Calu3 (cell line): Measurements from ENCODE around the gene DPP6. TPM values are rescaled to one million over a fixed set of nuclear protein-coding genes. Genes with fewer than 3 reads are reported as not detected.

Source experiments
- BruUV-seq: library from RNA; stranded (reverse); fragments of 400-500 nt; replicated peaks from 2 replicates; lab custom pipeline; 2021; lab: Mats Ljungman, UMichigan
- CTCF ChIA-PET: fragments of 300-600 bp; sonication (Branson Sonifier 250); formaldehyde crosslinking; loops from one replicate; lab custom pipeline; 2022; ENCODE audit warnings: antibody characterized with exemption; lab: Charles Lee
- DNase-seq: peaks from one replicate; pipeline ENCODE4 v3.0.0; 2022
- H3K27ac Mint-ChIP-seq: one replicate; pipeline ENCODE4 v1.8.0; 2022; ENCODE audit warnings: mixed read lengths; ENCODE audit not compliant: unreplicated experiment
- H3K27me3 Mint-ChIP-seq: one replicate; pipeline ENCODE4 v1.8.0; 2022; ENCODE audit warnings: mixed read lengths; ENCODE audit not compliant: unreplicated experiment
- H3K36me3 Mint-ChIP-seq: one replicate; pipeline ENCODE4 v1.8.0; 2022; ENCODE audit warnings: mild to moderate bottlenecking, moderate library complexity, mixed read lengths; ENCODE audit not compliant: insufficient read depth, unreplicated experiment
- H3K4me1 Mint-ChIP-seq: one replicate; pipeline ENCODE4 v1.8.0; 2022; ENCODE audit warnings: mild to moderate bottlenecking, low read depth, mixed read lengths; ENCODE audit not compliant: unreplicated experiment
- H3K4me3 Mint-ChIP-seq: one replicate; pipeline ENCODE4 v1.8.0; 2022; ENCODE audit warnings: mild to moderate bottlenecking, low read depth, moderate library complexity, mixed read lengths; ENCODE audit not compliant: unreplicated experiment
- H3K9me3 Mint-ChIP-seq: one replicate; pipeline ENCODE4 v1.8.0; 2022; ENCODE audit warnings: low read depth, mixed read lengths; ENCODE audit not compliant: unreplicated experiment
- intact Hi-C: fragments of 100-400 bp; cut with micrococcal nuclease; formaldehyde crosslinking; loops from one replicate; pipeline ENCODE4 v1.10.0; 2022; ENCODE audit not compliant: unreplicated experiment
- total RNA-seq: library from RNA; stranded (reverse); gene quantifications from 2 replicates; pipeline ENCODE4 v1.2.3, GENCODE V29; 2022
- TF ChIP-seq, protein P1 (sequence below): fragments of 200-600 bp; IDR thresholded peaks from one replicate; pipeline ENCODE4 v1.8.0; 2022; ENCODE audit warnings: antibody characterized with exemption; ENCODE audit not compliant: unreplicated experiment

The DPP6 gene
- total RNA-seq, 1 experiment from 2014 or later: not detected

DNA sequence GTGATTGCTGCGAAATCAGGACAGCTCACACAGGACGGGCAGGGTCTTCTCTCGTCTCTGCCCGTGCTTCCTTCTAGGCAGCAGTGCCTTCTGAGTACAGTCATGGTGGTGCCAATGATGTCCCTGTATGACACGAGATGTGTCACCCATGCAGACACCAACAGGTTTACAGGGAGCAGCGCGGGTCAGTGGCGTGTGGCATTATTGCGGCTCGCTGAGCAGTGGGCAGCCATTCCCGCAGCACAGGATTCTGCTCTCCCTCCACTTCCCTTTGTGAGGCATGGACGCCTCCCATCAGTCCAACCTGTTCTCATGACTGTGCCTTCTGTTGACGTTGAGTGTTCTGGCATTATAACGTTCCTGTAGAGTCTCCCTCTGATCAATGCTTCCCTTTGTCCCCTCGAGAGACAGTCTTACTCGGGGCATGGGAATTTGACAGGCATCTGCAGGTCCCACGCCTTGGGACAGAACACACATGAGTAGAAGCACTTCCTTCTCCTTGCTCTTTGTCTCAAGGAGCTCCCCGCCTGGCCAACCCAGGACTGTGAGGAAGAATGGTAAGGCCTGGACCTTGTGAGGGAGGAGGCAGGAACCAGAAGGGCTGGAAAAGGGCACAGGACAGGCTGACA is 731.2 kb downstream of the DPP6 start:
- Mint-ChIP-seq H3K4me1 (no peaks in the 10 kb centered on the region), H3K27me3 (no peaks in the 10 kb centered on the region), H3K9me3 (peaks cover 16% of the 10 kb centered on the region), H3K4me3 (no peak overlapping the region), H3K27ac (no peak overlapping the region), H3K36me3 (no peaks in the 10 kb centered on the region)
- no peak for DNase-seq
- TF ChIP-seq, protein P1, sequence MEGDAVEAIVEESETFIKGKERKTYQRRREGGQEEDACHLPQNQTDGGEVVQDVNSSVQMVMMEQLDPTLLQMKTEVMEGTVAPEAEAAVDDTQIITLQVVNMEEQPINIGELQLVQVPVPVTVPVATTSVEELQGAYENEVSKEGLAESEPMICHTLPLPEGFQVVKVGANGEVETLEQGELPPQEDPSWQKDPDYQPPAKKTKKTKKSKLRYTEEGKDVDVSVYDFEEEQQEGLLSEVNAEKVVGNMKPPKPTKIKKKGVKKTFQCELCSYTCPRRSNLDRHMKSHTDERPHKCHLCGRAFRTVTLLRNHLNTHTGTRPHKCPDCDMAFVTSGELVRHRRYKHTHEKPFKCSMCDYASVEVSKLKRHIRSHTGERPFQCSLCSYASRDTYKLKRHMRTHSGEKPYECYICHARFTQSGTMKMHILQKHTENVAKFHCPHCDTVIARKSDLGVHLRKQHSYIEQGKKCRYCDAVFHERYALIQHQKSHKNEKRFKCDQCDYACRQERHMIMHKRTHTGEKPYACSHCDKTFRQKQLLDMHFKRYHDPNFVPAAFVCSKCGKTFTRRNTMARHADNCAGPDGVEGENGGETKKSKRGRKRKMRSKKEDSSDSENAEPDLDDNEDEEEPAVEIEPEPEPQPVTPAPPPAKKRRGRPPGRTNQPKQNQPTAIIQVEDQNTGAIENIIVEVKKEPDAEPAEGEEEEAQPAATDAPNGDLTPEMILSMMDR: no peak
- BruUV-seq: no TSS peak
- CTCF ChIA-PET: no interaction called here
- intact Hi-C loops: no loop called here

DNA sequence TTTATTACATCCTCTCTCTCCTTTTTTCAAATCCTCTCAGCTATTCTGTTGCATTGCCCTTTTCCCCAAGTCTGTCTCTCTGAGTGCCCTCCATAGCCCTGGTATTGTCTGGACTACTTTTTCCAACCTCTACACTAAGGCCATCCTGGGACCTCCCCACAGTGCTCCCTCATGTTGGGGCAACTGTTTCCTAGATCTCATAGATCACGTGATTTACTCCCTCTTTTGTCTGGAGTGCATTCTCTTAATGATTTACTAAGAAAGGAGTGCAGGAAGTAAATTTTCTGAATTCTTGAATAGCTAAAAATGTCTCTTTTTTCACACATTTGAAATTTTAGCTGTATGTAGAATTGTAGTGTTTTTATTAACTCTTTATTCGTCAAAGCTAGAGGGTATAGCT is 733.7 kb downstream of the DPP6 start:
- Mint-ChIP-seq H3K9me3 (peaks cover 14% of the 10 kb centered on the region), H3K4me1 (no peaks in the 10 kb centered on the region), H3K27ac (no peak overlapping the region), H3K36me3 (no peaks in the 10 kb centered on the region), H3K4me3 (no peak overlapping the region), H3K27me3 (no peaks in the 10 kb centered on the region)
- DNase-seq: no peak
- TF ChIP-seq, protein P1: no peak
- intact Hi-C loops: no loop called here
- BruUV-seq: no TSS peak
- CTCF ChIA-PET: no interaction called here

DNA sequence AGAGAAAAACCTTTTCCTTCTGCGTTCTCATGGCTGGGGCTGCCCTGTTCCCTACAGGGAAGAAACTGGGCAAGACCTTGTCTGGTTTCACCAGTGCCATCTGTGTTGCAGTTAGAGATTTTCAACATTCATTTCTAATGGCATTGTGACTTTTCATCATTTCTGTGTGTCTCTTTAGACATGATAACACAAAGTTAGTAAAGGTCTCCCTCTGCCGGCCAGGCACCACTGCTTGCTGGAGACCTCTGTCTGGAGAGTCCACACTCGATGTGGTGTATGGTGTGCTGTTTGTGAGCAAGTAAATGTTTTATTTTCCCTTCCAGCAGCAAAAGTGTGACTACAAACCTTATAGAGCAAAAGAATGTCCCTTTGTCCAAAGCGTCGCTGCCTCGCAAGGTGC is 737.2 kb downstream of the DPP6 start:
- BruUV-seq: no TSS peak
- Mint-ChIP-seq H3K9me3 (peaks cover 25% of the 10 kb centered on the region), H3K4me3 (no peak overlapping the region), H3K36me3 (no peaks in the 10 kb centered on the region), H3K27me3 (no peaks in the 10 kb centered on the region), H3K4me1 (no peaks in the 10 kb centered on the region), H3K27ac (no peak overlapping the region)
- CTCF ChIA-PET: no interaction called here
- no peak for DNase-seq
- intact Hi-C loops: no loop called here
- TF ChIP-seq, protein P1: no peak

DNA sequence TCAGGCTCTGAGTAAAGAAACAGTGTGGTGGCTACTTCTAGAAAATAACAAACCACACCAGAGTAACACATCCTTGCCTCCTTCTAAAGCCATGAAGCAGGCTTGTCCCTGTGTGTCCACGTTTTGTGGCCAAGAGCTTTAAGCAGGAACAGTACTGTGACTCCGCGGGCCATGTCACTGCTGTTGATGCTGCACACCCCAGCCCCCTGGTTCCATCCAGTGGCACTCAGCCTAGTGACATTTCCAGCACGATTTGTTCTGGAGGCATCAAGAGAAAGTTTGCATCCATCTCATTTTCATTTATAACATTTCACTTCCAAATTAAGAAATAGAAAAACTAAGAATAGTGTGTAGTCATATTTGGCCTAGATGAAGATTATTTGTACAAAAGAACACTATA is 739.4 kb downstream of the DPP6 start:
- intact Hi-C loops: no loop called here
- H3K4me1 Mint-ChIP-seq: no peaks in the 10 kb centered on the region
- no peaks in the 10 kb centered on the region for H3K27me3 Mint-ChIP-seq
- TF ChIP-seq, protein P1: no peak
- H3K9me3 Mint-ChIP-seq: peaks cover 18% of the 10 kb centered on the region
- DNase-seq: no peak
- no TSS peak for BruUV-seq
- CTCF ChIA-PET: no interaction called here
- no peak overlapping the region for H3K4me3 Mint-ChIP-seq
- no peaks in the 10 kb centered on the region for H3K36me3 Mint-ChIP-seq
- no peak overlapping the region for H3K27ac Mint-ChIP-seq
